GM23338 (cell line): ENCODE data around the gene FOXP1. TPM values are rescaled to one million over a fixed set of nuclear protein-coding genes. Genes with fewer than 3 reads are reported as not detected.

Source experiments
- ATAC-seq: fragments of 200-7000 bp; cut with Tn5 transposase; 3 replicates; pipeline ENCODE4 v1.9.1; 2020
- DNase-seq: peaks from one replicate; pipeline ENCODE4 v3.0.0-alpha.2; 2015; ENCODE audit warnings: low spot score
- H2AFZ ChIP-seq: fragments of 200-600 bp; sonication (generic); 2 replicates; pipeline ENCODE4 v1.8.0; 2016; ENCODE audit warnings: antibody characterized with exemption, mild to moderate bottlenecking, moderate library complexity
- H3F3A ChIP-seq: fragments of 200-600 bp; sonication (generic); replicated peaks from 2 replicates; pipeline ENCODE4 v1.8.0; 2017; ENCODE audit warnings: antibody characterized with exemption, mixed run types, low read depth
- H3K27ac ChIP-seq: fragments of 200-600 bp; sonication (generic); 2 replicates; pipeline ENCODE4 v1.6.1; 2016; ENCODE audit warnings: low read depth
- H3K27me3 ChIP-seq: fragments of 200-600 bp; sonication (generic); 2 replicates; pipeline ENCODE4 v1.8.0; 2016; ENCODE audit warnings: mild to moderate bottlenecking, mixed run types, moderate library complexity; ENCODE audit not compliant: insufficient read depth
- H3K36me3 ChIP-seq: fragments of 200-600 bp; sonication (generic); 2 replicates; pipeline ENCODE4 v1.8.0; 2016; ENCODE audit warnings: mild to moderate bottlenecking; ENCODE audit not compliant: insufficient read depth
- H3K4me1 ChIP-seq: fragments of 200-600 bp; sonication (generic); 2 replicates; pipeline ENCODE4 v1.8.0; 2016; ENCODE audit warnings: mild to moderate bottlenecking, moderate library complexity; ENCODE audit not compliant: insufficient read depth
- H3K4me2 ChIP-seq: fragments of 200-600 bp; sonication (generic); 2 replicates; pipeline ENCODE4 v1.7.1; 2017; ENCODE audit warnings: mixed run types
- H3K4me3 ChIP-seq: fragments of 200-600 bp; sonication (generic); 2 replicates; pipeline ENCODE4 v1.6.1; 2016; ENCODE audit warnings: mixed run types
- H3K79me2 ChIP-seq: fragments of 200-600 bp; sonication (generic); replicated peaks from 2 replicates; pipeline ENCODE4 v1.8.0; 2017; ENCODE audit warnings: mild to moderate bottlenecking; ENCODE audit not compliant: insufficient read depth
- H3K9me2 ChIP-seq: fragments of 200-600 bp; sonication (generic); 2 replicates; pipeline ENCODE4 v1.8.0; 2017; ENCODE audit not compliant: insufficient read depth
- H4K20me1 ChIP-seq: fragments of 200-600 bp; sonication (generic); replicated peaks from 2 replicates; pipeline ENCODE4 v1.8.0; 2017; ENCODE audit warnings: mild to moderate bottlenecking; ENCODE audit not compliant: insufficient read depth
- H3K27ac Mint-ChIP-seq: 2 replicates; pipeline ENCODE4 v1.8.0; 2020; ENCODE audit warnings: inconsistent platforms, mild to moderate bottlenecking, moderate library complexity, mixed read lengths
- H3K27me3 Mint-ChIP-seq: 3 replicates; pipeline ENCODE4 v1.8.0; 2022; ENCODE audit warnings: low read depth, mild to moderate bottlenecking, moderate library complexity, mixed read lengths, inconsistent platforms; ENCODE audit not compliant: insufficient read depth, poor library complexity
- H3K36me3 Mint-ChIP-seq: 3 replicates; pipeline ENCODE4 v1.8.0; 2021; ENCODE audit warnings: low read depth, mild to moderate bottlenecking, inconsistent platforms, moderate library complexity, mixed read lengths
- H3K4me1 Mint-ChIP-seq: 3 replicates; pipeline ENCODE4 v1.8.0; 2020; ENCODE audit warnings: mild to moderate bottlenecking, inconsistent platforms, mixed read lengths
- H3K4me3 Mint-ChIP-seq: 3 replicates; pipeline ENCODE4 v1.8.0; 2021; ENCODE audit warnings: moderate library complexity, mild to moderate bottlenecking, inconsistent platforms, mixed read lengths
- H3K9me3 Mint-ChIP-seq: 3 replicates; pipeline ENCODE4 v1.8.0; 2020; ENCODE audit warnings: moderate library complexity, mild to moderate bottlenecking, inconsistent platforms, mixed read lengths
- EZH2 ChIP-seq: fragments of 200-600 bp; sonication (generic); IDR thresholded peaks from one replicate; pipeline ENCODE4 v1.8.0; 2017; ENCODE audit warnings: antibody characterized with exemption, mild to moderate bottlenecking, low read depth; ENCODE audit not compliant: unreplicated experiment
- EZH2phosphoT487 ChIP-seq: fragments of 200-600 bp; sonication (generic); IDR thresholded peaks from one replicate; pipeline ENCODE4 v1.8.1; 2018; ENCODE audit warnings: antibody characterized with exemption; ENCODE audit not compliant: unreplicated experiment
- NANOG ChIP-seq: IDR thresholded peaks from 2 replicates; pipeline ENCODE4 v1.6.1; 2016; ENCODE audit warnings: antibody characterized with exemption, borderline replicate concordance
- polyA plus RNA-seq: library from polyadenylated mRNA; unstranded; fragments of >200 nt; fragmentation: Nextera tagmentation; extraction: Ambion mirVana; gene quantifications from 2 replicates; pipeline ENCODE4 v1.2.1, GENCODE V29; 2016
- total RNA-seq: library from RNA; depleted of rRNA; stranded (reverse); fragments of >200 nt; shearing (Covaris generic); gene quantifications from 2 replicates; pipeline ENCODE4 v1.2.3, GENCODE V29; 2014
- TF ChIP-seq, protein P1 (sequence below): fragments of 250-450 bp; sonication (Bioruptor Pico); IDR thresholded peaks from 2 replicates; pipeline ENCODE4 v1.5.0; 2020; ENCODE audit warnings: mild to moderate bottlenecking, moderate library complexity
- TF ChIP-seq, protein P2 (sequence below), 2 experiments: fragments of 200-600 bp in 1 of 2; sonication (generic) in 1 of 2; conservative IDR thresholded peaks; 2 replicates each; pipeline versions ENCODE4 v1.5.1 to v1.6.1; 2016 to 2017; ENCODE audit warnings: antibody characterized with exemption in 2 of 2, low read depth in 2 of 2, mild to moderate bottlenecking in 2 of 2, moderate library complexity in 1 of 2

Gene FOXP1
- total and polyA plus RNA-seq, 2 experiments from 2014 or later = 32.9 to 35.5 TPM

DNA sequence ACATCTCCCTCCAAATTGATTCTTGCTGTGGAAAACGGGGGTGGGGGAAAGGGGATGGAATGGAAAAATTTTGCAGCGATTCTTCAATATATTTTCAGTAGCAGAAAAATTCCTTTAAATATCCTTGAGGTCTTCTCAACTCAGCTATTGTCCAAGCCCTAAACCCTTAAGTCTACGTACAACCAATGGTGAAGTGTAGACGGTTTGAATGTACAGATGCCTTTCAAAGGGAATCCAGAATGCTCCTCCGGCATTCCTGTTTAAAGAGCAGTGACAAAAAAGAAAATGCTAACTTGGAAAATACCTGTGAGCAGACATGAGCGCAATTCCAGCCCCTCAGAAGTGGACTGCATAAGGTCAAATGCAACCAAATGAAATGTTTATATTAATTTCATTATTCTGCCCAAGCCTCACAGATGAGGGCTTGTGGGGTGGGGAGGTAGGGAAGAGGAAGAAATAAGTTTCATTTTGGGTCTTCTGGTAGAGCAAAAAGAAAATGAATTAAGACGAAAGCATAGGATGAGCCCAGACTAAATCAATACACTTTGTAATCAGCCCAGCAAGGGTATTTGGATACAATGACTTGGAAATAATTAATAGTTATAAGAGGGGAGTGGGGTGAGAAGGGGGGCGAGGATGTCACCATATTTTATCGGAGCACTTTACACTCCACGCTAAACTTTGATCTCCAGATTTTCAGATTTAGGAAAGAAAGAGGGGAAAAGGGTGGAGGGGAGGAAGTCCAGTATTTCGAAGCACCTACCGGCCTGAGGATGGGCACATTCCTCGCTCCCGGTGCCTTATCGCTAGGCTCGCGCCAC, 2.7 kb downstream of the FOXP1 start (continued):
- TF ChIP-seq, protein P1, sequence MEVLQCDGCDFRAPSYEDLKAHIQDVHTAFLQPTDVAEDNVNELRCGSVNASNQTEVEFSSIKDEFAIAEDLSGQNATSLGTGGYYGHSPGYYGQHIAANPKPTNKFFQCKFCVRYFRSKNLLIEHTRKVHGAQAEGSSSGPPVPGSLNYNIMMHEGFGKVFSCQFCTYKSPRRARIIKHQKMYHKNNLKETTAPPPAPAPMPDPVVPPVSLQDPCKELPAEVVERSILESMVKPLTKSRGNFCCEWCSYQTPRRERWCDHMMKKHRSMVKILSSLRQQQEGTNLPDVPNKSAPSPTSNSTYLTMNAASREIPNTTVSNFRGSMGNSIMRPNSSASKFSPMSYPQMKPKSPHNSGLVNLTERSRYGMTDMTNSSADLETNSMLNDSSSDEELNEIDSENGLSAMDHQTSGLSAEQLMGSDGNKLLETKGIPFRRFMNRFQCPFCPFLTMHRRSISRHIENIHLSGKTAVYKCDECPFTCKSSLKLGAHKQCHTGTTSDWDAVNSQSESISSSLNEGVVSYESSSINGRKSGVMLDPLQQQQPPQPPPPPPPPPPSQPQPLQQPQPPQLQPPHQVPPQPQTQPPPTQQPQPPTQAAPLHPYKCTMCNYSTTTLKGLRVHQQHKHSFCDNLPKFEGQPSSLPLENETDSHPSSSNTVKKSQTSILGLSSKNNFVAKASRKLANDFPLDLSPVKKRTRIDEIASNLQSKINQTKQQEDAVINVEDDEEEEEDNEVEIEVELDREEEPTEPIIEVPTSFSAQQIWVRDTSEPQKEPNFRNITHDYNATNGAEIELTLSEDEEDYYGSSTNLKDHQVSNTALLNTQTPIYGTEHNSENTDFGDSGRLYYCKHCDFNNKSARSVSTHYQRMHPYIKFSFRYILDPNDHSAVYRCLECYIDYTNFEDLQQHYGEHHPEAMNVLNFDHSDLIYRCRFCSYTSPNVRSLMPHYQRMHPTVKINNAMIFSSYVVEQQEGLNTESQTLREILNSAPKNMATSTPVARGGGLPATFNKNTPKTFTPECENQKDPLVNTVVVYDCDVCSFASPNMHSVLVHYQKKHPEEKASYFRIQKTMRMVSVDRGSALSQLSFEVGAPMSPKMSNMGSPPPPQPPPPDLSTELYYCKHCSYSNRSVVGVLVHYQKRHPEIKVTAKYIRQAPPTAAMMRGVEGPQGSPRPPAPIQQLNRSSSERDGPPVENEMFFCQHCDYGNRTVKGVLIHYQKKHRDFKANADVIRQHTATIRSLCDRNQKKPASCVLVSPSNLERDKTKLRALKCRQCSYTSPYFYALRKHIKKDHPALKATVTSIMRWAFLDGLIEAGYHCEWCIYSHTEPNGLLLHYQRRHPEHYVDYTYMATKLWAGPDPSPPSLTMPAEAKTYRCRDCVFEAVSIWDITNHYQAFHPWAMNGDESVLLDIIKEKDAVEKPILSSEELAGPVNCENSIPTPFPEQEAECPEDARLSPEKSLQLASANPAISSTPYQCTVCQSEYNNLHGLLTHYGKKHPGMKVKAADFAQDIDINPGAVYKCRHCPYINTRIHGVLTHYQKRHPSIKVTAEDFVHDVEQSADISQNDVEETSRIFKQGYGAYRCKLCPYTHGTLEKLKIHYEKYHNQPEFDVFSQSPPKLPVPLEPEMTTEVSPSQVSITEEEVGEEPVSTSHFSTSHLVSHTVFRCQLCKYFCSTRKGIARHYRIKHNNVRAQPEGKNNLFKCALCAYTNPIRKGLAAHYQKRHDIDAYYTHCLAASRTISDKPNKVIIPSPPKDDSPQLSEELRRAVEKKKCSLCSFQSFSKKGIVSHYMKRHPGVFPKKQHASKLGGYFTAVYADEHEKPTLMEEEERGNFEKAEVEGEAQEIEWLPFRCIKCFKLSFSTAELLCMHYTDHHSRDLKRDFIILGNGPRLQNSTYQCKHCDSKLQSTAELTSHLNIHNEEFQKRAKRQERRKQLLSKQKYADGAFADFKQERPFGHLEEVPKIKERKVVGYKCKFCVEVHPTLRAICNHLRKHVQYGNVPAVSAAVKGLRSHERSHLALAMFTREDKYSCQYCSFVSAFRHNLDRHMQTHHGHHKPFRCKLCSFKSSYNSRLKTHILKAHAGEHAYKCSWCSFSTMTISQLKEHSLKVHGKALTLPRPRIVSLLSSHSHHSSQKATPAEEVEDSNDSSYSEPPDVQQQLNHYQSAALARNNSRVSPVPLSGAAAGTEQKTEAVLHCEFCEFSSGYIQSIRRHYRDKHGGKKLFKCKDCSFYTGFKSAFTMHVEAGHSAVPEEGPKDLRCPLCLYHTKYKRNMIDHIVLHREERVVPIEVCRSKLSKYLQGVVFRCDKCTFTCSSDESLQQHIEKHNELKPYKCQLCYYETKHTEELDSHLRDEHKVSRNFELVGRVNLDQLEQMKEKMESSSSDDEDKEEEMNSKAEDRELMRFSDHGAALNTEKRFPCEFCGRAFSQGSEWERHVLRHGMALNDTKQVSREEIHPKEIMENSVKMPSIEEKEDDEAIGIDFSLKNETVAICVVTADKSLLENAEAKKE (CRISPR knock-in tag) = no peak
- TF ChIP-seq EZH2 = no peak
- TF ChIP-seq, protein P2, sequence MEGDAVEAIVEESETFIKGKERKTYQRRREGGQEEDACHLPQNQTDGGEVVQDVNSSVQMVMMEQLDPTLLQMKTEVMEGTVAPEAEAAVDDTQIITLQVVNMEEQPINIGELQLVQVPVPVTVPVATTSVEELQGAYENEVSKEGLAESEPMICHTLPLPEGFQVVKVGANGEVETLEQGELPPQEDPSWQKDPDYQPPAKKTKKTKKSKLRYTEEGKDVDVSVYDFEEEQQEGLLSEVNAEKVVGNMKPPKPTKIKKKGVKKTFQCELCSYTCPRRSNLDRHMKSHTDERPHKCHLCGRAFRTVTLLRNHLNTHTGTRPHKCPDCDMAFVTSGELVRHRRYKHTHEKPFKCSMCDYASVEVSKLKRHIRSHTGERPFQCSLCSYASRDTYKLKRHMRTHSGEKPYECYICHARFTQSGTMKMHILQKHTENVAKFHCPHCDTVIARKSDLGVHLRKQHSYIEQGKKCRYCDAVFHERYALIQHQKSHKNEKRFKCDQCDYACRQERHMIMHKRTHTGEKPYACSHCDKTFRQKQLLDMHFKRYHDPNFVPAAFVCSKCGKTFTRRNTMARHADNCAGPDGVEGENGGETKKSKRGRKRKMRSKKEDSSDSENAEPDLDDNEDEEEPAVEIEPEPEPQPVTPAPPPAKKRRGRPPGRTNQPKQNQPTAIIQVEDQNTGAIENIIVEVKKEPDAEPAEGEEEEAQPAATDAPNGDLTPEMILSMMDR (conservative IDR thresholded peaks at IDR 0.05; ENCODE audit: low read depth in 2 of 2) = no peak
- no peak for TF ChIP-seq EZH2phosphoT487

GRCh38 chr3:71579935-71580406, 3.6 kb downstream of the FOXP1 start:
- Histone ChIP-seq H3K9me2 (no peaks in the 10 kb centered on the region), H3K79me2 (no peaks in the 10 kb centered on the region; the same call in 1 of the 2 replicates), H3K27me3 (peaks cover 33% of the 10 kb centered on the region), H4K20me1 (no peaks in the 10 kb centered on the region), H2AFZ (no peak overlapping the region), H3K27ac (no peak overlapping the region), H3F3A (no peaks in the 10 kb centered on the region; the same call in 1 of the 2 replicates), H3K36me3 (no peaks in the 10 kb centered on the region), H3K4me3 (peak overlapping the region; percentile 80; the same call in 1 of the 2 replicates), H3K4me1 (peaks cover 20% of the 10 kb centered on the region), H3K4me2 (peak overlapping the region; percentile 94; the same call in 1 of the 2 replicates)
- peaks cover 28% of the 10 kb centered on the region for H3K4me1 Mint-ChIP-seq
- ATAC-seq (no peak), DNase-seq (no peak)
- peaks cover 5% of the 10 kb centered on the region; the same call in 2 of the 3 replicates for H3K9me3 Mint-ChIP-seq
- peaks cover 36% of the 10 kb centered on the region for H3K27me3 Mint-ChIP-seq
- no peaks in the 10 kb centered on the region; the same call in 2 of the 3 replicates for H3K36me3 Mint-ChIP-seq
- H3K27ac Mint-ChIP-seq = no peak overlapping the region
- peak overlapping the region; percentile 3; the same call in 1 of the 3 replicates for H3K4me3 Mint-ChIP-seq
- TF ChIP-seq EZH2 (no peak), NANOG (no peak)
- TF ChIP-seq, protein P1 (CRISPR knock-in tag) = no peak
